Thyroid gland (tissue), 4 donors: ENCODE results near the gene BTBD9.

Source experiments
- CTCF ChIP-seq, 6 experiments: fragments of 200-600 bp in 3 of 6; fragments of 450-650 bp in 3 of 6; sonication (generic) in 3 of 6; IDR thresholded peaks; one replicate each; pipeline ENCODE4 v1.5.1; 2016 to 2019; ENCODE audit warnings: antibody characterized with exemption in 6 of 6, mild to moderate bottlenecking in 2 of 6, inconsistent platforms in 1 of 6, moderate library complexity in 1 of 6
- POLR2A ChIP-seq, 2 donors: fragments of 450-650 bp; IDR thresholded peaks; one replicate each; pipeline ENCODE4 v1.6.1; 2017; ENCODE audit warnings: antibody characterized with exemption in 2 of 2, mild to moderate bottlenecking in 2 of 2, moderate library complexity in 1 of 2

GRCh38 chr6:38507173-38507572 is 132.6 kb downstream of the BTBD9 start:
- no peak for TF ChIP-seq CTCF (IDR thresholded peaks at IDR 0.05)
- no peak for TF ChIP-seq POLR2A (IDR thresholded peaks at IDR 0.05)
